ENCODE results near the gene TSSK3. TPM values are rescaled to one million over a fixed set of nuclear protein-coding genes. Genes with fewer than 3 reads are reported as not detected.

Gene TSSK3, protein sequence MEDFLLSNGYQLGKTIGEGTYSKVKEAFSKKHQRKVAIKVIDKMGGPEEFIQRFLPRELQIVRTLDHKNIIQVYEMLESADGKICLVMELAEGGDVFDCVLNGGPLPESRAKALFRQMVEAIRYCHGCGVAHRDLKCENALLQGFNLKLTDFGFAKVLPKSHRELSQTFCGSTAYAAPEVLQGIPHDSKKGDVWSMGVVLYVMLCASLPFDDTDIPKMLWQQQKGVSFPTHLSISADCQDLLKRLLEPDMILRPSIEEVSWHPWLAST
- total RNA-seq: 2.6 TPM
- long read RNA-seq, partial matches to known transcripts: 0 of 1 reads
- long read RNA-seq, other reads (novel, unspliced or antisense): 1 of 1 reads

DNA sequence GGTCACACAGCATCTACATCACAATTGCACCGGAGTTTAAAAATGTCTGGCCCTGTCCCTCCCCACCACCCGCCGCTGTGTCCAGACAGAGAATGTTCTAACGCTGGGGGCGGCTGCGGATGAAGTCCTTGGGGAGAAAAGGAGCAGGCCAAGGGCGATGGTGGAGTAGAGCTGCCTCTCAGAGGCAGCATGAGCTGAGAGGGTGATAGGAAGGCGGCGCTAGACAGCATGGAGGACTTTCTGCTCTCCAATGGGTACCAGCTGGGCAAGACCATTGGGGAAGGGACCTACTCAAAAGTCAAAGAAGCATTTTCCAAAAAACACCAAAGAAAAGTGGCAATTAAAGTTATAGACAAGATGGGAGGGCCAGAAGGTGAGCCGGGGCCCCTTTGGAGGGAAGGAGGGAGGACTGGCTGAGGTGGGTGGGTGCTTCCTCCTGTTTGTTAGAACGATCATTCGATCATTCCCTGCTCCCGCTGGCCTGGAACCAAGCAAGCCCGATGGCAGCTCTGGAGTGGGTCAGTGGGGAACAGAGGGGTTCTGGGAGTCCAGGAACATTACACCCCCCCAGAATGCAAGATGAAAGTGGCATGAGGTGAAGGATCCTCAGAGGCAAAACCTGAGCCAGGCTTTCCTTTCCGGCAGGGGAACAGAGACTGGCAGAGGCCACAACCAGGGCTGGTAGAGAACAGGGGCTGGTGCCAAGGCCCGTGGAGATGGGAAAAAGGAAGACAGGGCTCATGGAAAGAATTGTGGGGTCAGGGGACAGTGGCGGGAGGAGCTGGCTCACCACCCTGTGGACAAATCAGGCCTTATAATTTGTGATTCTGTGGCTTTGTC lies at the start of gene TSSK3, which contains the start of gene FAM229A:
TSSK3 (plus strand) TSS at position 66 of the 840 bp plus-strand sequence; CDS start at position 229, 163 bp downstream.
FAM229A (minus strand) TSS at position 12 of the 840 bp plus-strand sequence. CDS start 394 bp downstream, outside the sequence.
- intact Hi-C loops (cut with DNase I): loop anchor here (1.0 kb wide), 1 partner anchor 27 kb away; no protein-coding TSS in a partner anchor
- DNase-seq (ENCODE audit: low spot score): no peak

DNA sequence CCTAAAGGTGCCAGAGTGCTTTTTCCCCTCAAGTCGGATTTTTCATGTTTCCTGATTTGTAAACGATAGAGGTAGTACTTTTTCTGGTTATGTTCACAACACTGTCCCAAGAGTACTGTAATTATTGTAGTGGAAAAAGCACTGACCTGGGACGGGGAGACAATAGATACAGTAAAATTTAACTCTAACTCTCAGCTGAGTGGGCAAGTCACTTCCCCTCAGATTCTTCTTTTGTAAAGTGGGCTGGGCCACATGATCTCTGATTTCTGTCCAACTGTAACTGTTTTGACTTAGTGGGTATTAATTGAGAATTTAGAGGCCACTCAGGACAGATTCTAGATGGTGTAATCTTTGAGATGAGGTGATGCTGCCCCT lies 45.4 kb upstream of the TSSK3 start:
- intact Hi-C loops (cut with DNase I): no loop called here
- DNase-seq (ENCODE audit: low spot score): no peak

DNA sequence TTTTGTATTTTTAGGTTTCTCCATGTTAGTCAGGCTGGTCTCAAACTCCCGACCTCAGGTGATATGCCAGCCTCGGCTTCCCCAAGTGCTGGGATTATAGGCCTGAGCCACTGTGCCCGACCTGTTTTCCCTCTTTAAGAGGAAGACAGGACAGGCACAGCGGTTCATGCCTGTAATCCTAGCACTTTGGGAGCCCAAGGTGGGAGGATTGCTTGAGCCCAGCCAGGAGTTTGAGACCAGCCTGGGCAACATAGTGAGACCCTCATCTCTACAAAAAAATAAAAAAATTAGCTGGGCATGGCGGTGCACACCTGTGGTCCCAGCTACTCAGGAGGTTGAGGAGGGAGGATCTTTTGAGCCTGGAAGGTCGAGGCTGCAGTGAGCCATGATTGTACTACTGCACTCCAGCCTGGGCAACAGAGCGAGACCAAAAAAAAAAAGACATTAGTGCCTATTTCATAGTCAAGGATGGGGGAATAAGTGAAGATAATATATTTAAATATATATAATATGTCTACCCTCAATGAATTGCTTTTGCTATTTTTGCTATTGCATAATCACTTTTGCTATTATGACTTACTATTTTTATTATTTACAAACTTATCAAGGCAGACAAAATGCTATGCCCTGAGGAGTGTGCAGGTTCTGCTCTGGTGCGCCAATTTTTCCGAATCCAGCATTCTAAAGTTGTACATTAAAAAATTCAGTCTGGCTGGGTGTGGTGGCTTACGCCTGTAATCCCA lies 44.0 kb upstream of the TSSK3 start:
- DNase-seq (ENCODE audit: low spot score): no peak
- intact Hi-C loops (cut with DNase I): no loop called here

DNA sequence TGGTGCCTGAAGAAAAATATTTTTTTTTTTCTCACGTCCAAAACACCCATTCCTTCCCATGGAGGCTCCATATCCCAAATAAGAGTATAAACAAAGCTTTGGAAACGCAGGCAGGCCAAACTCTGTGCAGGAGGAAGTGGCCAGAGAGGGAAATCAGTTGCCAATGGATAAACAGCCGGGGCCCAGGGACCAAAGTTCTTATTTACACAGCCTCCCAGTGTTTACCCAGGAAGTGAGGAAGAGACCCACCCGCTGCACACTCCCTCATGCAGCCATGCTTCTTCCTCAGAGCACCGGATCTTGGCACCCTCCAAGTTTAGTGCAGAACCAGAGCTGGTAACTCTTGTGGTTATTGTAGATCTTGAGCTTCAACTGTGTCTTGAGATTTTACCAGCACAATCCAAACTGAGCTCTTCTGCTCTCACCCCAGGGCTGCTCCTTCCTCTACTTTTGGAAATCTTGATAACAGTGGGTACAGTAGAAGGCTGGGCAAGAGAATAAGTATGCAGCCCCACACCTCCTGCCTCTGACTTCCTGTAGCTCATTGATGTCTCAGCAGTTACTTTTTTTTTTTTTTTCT lies 40.5 kb upstream of the TSSK3 start:
- intact Hi-C loops (cut with DNase I): no loop called here
- DNase-seq (ENCODE audit: low spot score): no peak

DNA sequence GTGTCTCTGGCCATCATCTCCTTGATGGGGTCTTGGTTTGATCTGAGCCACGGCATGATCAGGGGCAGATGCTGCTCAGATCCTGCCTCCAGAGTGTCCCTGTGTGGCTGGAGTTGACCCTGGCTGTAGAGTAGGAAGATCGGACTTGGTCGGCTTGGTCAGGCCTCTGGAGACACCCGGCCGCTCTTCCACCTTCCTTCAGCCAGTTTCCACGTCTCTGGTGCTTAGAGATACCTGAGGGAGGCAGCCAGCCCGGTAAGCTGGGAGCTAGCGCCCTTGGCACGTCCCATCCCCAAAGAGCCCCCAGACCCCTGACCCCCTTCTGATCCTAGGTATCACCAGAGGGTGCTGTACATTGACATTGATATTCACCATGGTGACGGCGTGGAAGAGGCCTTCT lies 35.1 kb upstream of the TSSK3 start:
- intact Hi-C loops (cut with DNase I): no loop called here
- no peak for DNase-seq (ENCODE audit: low spot score)

DNA sequence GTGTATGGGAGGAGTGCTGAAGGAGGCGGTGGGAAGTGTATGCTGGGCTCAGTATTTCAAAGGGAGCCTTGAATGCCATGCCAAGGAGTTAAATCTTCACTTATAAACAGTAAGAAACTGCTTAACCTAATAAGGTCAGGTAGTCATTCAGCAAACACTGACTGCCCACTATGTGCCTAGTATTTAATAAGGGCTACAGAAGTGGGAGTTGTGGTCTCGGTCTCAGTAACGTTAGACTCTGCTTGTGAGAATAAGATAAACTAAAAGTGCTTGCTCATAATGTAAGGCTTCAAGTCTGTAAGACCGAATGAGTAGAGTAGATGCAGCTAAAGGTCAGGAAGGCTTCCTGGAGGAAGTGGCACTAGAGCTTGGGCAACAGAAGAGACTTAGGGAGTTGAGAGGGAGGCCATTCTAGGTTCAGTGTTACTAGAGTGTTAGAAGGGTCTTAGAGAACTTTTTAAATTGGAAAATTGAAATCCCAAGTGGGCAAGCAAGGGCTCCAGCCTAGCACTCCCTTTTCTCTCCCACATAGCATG lies 32.3 kb upstream of the TSSK3 start:
- DNase-seq (ENCODE audit: low spot score): no peak
- intact Hi-C loops (cut with DNase I): no loop called here

DNA sequence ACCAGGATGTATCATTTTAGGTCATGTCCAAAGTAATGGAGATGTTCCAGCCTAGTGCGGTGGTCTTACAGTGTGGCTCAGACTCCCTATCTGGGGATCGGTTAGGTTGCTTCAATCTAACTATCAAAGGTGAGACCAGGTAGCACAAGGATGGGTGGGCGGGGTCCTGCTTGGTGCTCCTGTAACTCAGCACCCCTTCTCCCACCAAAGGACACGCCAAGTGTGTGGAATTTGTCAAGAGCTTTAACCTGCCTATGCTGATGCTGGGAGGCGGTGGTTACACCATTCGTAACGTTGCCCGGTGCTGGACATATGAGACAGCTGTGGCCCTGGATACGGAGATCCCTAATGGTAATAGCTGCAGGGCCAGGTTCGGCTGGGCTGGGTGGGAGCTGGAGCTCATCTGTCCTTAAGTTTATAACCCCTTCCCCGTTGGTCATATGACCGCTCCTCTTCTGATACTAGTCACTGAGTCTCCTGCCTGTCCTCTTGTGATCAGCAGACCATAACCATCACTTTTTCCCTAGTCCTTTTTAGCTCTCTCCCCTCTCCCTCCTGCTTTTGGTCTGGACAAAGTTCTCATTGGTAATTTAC lies 31.7 kb upstream of the TSSK3 start:
- DNase-seq (ENCODE audit: low spot score): no peak
- intact Hi-C loops (cut with DNase I): no loop called here

DNA sequence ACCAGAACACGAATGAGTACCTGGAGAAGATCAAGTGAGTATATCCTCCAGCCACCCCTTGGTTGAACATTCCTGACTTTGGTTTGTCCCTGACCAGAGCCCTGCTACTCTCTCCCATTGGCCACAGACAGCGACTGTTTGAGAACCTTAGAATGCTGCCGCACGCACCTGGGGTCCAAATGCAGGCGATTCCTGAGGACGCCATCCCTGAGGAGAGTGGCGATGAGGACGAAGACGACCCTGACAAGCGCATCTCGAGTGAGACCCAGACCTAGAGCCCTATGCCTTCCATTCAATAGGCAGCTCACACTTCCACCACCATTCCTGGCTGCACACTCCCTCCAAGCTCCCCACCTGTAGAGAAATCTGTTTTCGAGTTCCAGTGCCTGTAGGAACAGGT lies 30.8 kb upstream of the TSSK3 start:
- intact Hi-C loops (cut with DNase I): no loop called here

DNA sequence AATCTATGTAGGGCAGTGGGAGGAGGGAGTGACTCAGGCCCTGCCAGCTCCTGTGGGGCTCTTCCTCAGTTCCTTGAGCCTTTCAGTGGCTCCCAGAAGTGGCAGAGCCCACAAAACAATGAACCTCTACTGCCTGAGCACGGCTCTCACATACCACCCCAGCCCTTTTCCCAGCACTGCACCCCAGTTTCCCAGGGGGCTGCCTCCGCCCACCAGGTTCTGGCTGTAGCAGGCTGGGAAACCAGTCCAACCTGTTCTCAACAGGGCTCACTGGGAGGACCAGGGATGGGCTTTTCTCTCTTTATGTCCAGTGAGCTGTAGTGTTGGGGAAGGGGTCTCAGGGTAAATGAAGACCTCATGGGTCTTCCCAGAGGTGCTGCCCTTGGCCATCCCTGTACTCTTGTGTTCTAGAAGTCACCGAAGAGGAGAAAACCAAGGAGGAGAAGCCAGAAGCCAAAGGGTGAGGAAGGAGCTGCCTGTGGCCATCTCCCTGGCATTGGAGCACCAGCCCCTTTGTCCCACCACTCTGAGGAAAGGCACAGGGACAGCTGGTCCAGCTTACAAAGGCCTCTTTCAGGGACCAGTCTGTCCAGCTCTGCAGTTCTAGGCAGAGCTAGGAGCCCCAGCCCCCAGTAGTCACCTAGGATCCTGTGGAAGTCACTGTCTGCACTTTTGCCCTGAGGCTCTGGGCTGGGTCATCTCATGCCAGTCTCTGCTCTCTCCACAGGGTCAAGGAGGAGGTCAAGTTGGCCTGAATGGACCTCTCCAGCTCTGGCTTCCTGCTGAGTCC lies 29.9 kb upstream of the TSSK3 start:
- intact Hi-C loops (cut with DNase I): no loop called here
- DNase-seq (ENCODE audit: low spot score): no peak

More for the DNA sequence above, 30.8 kb upstream of the TSSK3 start:
- no peak for DNase-seq (ENCODE audit: low spot score)

DNA sequence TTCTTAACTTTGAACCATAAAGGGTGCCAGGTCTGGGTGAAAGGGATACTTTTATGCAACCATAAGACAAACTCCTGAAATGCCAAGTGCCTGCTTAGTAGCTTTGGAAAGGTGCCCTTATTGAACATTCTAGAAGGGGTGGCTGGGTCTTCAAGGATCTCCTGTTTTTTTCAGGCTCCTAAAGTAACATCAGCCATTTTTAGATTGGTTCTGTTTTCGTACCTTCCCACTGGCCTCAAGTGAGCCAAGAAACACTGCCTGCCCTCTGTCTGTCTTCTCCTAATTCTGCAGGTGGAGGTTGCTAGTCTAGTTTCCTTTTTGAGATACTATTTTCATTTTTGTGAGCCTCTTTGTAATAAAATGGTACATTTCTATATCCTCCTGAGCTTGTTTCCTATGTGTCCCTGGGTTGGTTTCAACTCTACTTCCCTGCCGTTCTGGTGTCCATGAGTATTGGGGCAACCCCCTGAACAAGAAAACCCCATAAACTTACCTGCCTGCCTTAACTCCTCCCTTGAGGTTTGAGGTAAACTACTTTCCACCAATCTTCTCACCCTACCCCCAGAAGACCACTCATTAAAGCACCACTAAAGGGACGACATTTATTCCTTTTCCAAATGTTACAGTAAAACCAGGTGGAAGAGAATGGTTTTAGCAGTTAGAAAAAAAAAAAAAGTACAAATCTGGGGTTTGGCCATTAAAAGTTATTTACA lies 28.9 kb upstream of the TSSK3 start:
- intact Hi-C loops (cut with DNase I): no loop called here

DNA sequence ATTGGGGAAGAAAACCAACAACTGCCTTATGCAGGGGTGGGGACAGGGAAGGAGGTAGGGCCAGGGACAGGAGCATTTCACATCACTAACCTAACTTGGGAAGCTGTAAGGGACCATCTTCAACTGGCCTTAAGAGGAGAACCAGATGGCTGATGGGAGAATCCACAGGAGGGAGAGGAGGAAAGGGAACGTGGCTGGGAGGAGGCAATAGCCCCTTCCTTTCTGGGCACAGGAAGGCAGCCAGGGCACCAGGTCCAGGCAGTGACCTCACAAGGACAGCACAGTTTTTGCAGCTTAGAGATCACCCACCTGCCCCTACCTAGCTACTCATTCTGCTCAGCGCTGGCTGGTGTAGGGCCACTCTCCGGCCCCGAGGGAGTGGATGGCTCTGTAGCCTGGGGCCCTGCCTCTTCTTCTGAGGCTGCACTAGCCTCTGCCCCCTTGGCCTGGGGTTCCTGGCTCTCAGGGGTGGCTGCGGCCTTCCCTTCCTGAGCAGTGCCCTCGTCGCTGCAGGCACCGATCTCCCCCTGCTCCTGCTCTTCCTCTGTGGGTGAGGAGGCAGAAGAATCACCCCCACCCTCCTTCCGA lies 28.0 kb upstream of the TSSK3 start:
- DNase-seq (ENCODE audit: low spot score): no peak
- intact Hi-C loops (cut with DNase I): no loop called here

More for the DNA sequence above, 28.9 kb upstream of the TSSK3 start:
- DNase-seq (ENCODE audit: low spot score): no peak

DNA sequence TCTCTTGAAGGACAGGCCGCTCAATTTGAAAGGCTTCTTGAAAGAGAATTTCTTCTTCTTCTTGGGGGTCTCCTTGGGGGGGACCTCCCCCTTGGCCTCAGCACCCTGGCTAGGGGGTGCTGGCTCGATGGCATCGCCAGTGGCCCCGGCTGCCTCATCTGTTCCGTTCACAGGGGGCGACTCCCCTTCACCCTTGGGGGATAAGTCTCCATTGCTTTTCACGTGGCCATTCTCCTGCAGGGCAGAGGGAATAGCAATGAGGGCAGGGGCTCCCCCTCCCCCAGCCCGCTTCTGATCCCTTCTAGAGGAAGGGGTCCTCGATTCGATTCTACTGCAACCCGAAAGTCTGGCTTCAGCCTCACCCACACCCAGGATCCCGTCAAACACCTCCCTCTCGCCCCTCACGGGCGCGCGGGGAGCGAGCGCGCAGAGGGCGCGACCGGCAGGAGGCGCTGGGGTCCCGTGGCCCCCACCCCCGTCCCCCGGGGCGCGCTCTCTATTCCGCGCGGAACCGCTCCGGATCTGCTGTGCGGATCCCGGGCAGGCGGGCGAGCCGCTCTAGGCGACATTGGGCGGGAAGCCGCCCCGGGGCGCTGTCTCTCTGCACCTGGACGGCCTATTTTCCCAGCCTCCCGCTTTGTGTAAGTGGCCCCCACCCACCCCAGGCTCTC lies 27.3 kb upstream of the TSSK3 start:
- intact Hi-C loops (cut with DNase I): loop anchor here (1.0 kb wide), 1 partner anchor 27 kb away; the partner anchor contains the start of genes FAM229A and TSSK3
- DNase-seq (ENCODE audit: low spot score): peak; percentile 81

DNA sequence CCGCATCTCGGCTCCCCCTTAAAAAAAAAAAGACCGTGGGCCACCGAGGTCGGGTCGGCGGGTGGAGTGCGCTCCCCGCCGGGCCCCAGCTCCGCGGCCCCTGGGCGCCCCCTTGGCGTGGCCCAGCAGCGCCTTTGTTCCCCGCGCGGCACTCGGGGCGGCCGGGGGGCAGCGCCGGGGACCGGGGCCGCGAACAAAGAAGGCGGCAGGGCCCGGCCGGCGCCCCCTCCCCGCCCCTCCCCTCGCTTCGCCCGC lies 26.9 kb upstream of the TSSK3 start:
- intact Hi-C loops (cut with DNase I): loop anchor here (1.0 kb wide), 1 partner anchor 27 kb away; the partner anchor contains the start of genes FAM229A and TSSK3
- DNase-seq (ENCODE audit: low spot score): no peak

DNA sequence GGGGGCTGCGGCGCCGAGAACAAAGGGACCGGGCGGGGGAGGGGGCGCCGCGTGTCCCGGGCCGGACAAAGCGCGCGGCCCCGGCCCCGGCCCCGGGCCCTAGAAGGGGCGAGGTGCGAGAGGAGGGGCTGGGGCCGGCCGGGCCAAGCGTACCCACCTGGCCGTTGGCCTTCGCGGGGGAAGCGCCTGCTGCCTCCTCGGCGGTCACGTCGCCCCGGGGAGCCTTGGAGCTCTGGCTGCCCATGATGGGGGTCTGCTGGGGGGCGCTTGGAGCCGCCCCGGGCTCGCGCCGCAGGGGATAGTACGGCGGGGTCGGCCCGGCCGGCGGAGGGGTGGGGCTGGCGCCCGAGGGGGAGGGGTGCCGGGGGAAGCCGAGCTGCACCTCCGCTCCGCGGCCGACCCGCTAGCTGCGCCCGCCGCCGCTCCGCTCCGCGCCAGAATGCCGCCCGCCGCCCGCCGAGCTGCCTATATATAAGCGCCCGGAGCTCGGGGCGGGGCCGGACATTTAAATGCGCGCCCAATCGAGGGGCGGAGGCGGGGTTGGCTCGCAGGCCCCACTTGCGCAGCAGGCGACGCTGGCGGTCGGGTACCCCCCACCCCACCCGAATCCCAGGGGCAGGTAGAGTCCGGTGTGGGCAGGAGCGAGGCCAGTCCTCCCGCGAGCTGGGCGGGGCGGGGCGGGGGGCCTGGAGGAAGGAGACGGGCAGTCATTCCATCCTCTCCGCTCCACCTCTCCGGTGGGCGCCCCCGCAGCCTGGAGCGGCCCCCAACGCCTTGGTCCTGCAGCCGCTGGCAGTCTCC lies 26.3 kb upstream of the TSSK3 start, which contains the start of gene MARCKSL1:
MARCKSL1 (minus strand) TSS at position 444 of the 801 bp plus-strand sequence; CDS start at position 244, 200 bp downstream.
- intact Hi-C loops (cut with DNase I): loop anchor here (1.0 to 2.0 kb wide), 2 partner anchors 26 to 59 kb away; partner anchors contain the start of genes BSDC1, FAM229A and TSSK3
- DNase-seq (ENCODE audit: low spot score): peak; percentile 93

DNA sequence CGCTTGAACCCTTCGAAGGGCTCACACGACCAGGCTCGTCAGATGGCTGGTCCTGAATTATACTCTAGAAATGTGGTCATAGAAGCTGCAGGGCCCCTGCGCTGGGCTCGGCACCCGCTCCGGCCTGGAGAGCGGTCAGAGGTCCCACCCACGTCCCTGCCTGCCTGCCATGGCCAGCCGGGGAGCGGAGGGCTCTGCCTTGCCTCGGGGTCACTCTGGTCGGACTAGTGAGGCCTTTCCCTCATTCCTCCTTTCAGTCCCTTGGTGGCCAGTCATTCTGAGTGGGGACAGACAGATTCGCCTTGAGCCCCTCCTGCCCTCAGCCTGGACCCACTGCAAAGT lies 25.8 kb upstream of the TSSK3 start:
- DNase-seq (ENCODE audit: low spot score): no peak
- intact Hi-C loops (cut with DNase I): loop anchor here (2.0 kb wide), 1 partner anchor 58 kb away; the partner anchor contains the start of gene BSDC1
